Testis (tissue), 3 donors: ENCODE data around the gene UCHL5. TPM values are rescaled to one million over a fixed set of nuclear protein-coding genes. Genes with fewer than 3 reads are reported as not detected.

Source experiments
- DNase-seq: peaks from one replicate; pipeline ENCODE4 v3.0.0-alpha.2; 2019
- H3K27ac ChIP-seq, 2 donors: fragments of 200-600 bp; sonication (generic); one replicate each; pipeline ENCODE4 v1.5.1; 2019
- H3K27me3 ChIP-seq: fragments of 200-600 bp; sonication (generic); one replicate; pipeline ENCODE4 v1.5.1; 2019
- H3K36me3 ChIP-seq: fragments of 200-600 bp; sonication (generic); one replicate; pipeline ENCODE4 v1.5.1; 2017; ENCODE audit warnings: low read depth; ENCODE audit errors: missing control alignments
- H3K4me1 ChIP-seq: fragments of 200-600 bp; sonication (generic); one replicate; pipeline ENCODE4 v1.5.1; 2019
- H3K4me3 ChIP-seq, 2 donors: fragments of 200-600 bp; sonication (generic); one replicate each; pipeline ENCODE4 v1.5.1; 2017 to 2019
- H3K9me3 ChIP-seq: fragments of 200-600 bp; sonication (generic); one replicate; pipeline ENCODE4 v1.5.1; 2017
- POLR2A ChIP-seq: fragments of 450-650 bp; IDR thresholded peaks from one replicate; pipeline ENCODE4 v1.6.1; 2017; ENCODE audit warnings: antibody characterized with exemption, mild to moderate bottlenecking, moderate library complexity
- WGBS, 2 donors: methylation state at CpG; one replicate each; pipeline ENCODE4 v1.1.5; 2018; 5-methylcytosine and 5-hydroxymethylcytosine counted together
- intact Hi-C: fragments of 100-400 bp; cut with DNase I; formaldehyde crosslinking; loops from one replicate; pipeline ENCODE4 v1.15.1; 2023; ENCODE audit warnings: low total_unique reads
- polyA plus RNA-seq: library from polyadenylated mRNA; stranded (reverse); fragments of 350-450 nt; fragmentation: Illumina TruSeq; extraction: RNeasy Lipid Tissue Mini Kit (QIAGEN cat#74804); gene quantifications from one replicate; pipeline ENCODE4 v1.2.3, GENCODE V29; 2014; ENCODE audit warnings: low read depth, low replicate concordance; ENCODE audit not compliant: insufficient read depth
- total RNA-seq, 2 donors: library from RNA; depleted of rRNA; stranded (reverse); fragments of >200 nt; gene quantifications; one replicate each; pipeline ENCODE4 v1.2.3, GENCODE V29; 2016
- TF ChIP-seq, protein P1 (sequence below), 3 experiments: fragments of 450-650 bp in 2 of 3; fragments of 200-600 bp in 1 of 3; sonication (generic) in 1 of 3; IDR thresholded peaks; one replicate each; pipeline ENCODE4 v1.5.1; 2016 to 2019; ENCODE audit warnings: antibody characterized with exemption in 3 of 3, mild to moderate bottlenecking in 2 of 3, moderate library complexity in 1 of 3

UCHL5 gene
- total and polyA plus RNA-seq, 3 donors from 2014 or later = 17.9 to 55.5 (median 38.5) TPM

GRCh38 chr1:192978195-192978710 lies 80.9 kb downstream of the UCHL5 start:
- TF ChIP-seq POLR2A = no peak
- TF ChIP-seq, protein P1, sequence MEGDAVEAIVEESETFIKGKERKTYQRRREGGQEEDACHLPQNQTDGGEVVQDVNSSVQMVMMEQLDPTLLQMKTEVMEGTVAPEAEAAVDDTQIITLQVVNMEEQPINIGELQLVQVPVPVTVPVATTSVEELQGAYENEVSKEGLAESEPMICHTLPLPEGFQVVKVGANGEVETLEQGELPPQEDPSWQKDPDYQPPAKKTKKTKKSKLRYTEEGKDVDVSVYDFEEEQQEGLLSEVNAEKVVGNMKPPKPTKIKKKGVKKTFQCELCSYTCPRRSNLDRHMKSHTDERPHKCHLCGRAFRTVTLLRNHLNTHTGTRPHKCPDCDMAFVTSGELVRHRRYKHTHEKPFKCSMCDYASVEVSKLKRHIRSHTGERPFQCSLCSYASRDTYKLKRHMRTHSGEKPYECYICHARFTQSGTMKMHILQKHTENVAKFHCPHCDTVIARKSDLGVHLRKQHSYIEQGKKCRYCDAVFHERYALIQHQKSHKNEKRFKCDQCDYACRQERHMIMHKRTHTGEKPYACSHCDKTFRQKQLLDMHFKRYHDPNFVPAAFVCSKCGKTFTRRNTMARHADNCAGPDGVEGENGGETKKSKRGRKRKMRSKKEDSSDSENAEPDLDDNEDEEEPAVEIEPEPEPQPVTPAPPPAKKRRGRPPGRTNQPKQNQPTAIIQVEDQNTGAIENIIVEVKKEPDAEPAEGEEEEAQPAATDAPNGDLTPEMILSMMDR (IDR thresholded peaks at IDR 0.05) = no peak
- Histone ChIP-seq H3K4me1 (no peaks in the 10 kb centered on the region), H3K4me3 (no peak overlapping the region), H3K36me3 (no peaks in the 10 kb centered on the region), H3K27me3 (no peaks in the 10 kb centered on the region), H3K9me3 (no peaks in the 10 kb centered on the region), H3K27ac (no peak overlapping the region)
- 63 to 90% methylated on average over 8 of the region's 8 CpGs for WGBS, 2 donors
- intact Hi-C loops = no loop called here
- DNase-seq = no peak

- no peaks in the 10 kb centered on the region for H3K9me3 ChIP-seq
- no peak for DNase-seq
- no peaks in the 10 kb centered on the region for H3K27me3 ChIP-seq
- H3K4me3 ChIP-seq = no peak overlapping the region
- intact Hi-C loops = no loop called here
- WGBS, 2 donors = 60 to 84% methylated on average over 8 of the region's 8 CpGs
- H3K36me3 ChIP-seq = no peaks in the 10 kb centered on the region
- H3K4me1 ChIP-seq = no peaks in the 10 kb centered on the region
- H3K27ac ChIP-seq = no peak overlapping the region
- TF ChIP-seq, protein P1 (IDR thresholded peaks at IDR 0.05) = no peak
- no peak for TF ChIP-seq POLR2A
These were observed 82.0 kb downstream of the UCHL5 start for GRCh38 chr1:192977089-192977706.

- no peak for TF ChIP-seq POLR2A
- H3K4me3 ChIP-seq = no peak overlapping the region
- H3K27me3 ChIP-seq = no peaks in the 10 kb centered on the region
- WGBS, 2 donors = 47 to 65% methylated on average over 2 of the region's 2 CpGs
- intact Hi-C loops = no loop called here
- no peaks in the 10 kb centered on the region for H3K4me1 ChIP-seq
- H3K36me3 ChIP-seq = no peaks in the 10 kb centered on the region
- H3K9me3 ChIP-seq = no peaks in the 10 kb centered on the region
- DNase-seq = no peak
- H3K27ac ChIP-seq = no peak overlapping the region
These were observed 82.6 kb downstream of the UCHL5 start for GRCh38 chr1:192976576-192976975.

DNA sequence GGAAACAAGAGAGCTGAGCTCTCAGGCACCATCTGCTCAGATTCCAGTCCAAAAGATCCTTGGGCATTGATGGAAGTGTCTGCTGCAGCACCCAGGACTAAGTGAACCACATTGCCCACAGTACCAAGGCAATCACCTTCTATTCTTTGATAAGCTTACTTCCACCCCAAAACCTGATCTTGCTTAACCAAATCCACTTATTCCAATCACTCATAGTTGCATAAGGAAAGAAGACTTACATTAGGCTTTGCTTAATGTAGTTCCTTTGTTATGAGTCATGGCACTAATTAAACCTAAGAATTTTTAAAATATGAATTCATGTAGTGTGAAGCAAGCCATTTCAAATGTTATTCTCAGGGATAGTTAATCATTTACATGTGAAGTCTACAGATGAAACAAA lies 84.5 kb downstream of the UCHL5 start:
- H3K9me3 ChIP-seq = no peaks in the 10 kb centered on the region
- no peak for TF ChIP-seq POLR2A
- TF ChIP-seq, protein P1 (IDR thresholded peaks at IDR 0.05) = no peak
- DNase-seq = no peak
- no peaks in the 10 kb centered on the region for H3K36me3 ChIP-seq
- H3K4me3 ChIP-seq = no peak overlapping the region
- H3K4me1 ChIP-seq = no peaks in the 10 kb centered on the region
- intact Hi-C loops = no loop called here
- H3K27me3 ChIP-seq = no peaks in the 10 kb centered on the region
- no peak overlapping the region for H3K27ac ChIP-seq

GRCh38 chr1:192973988-192974387 lies 85.2 kb downstream of the UCHL5 start:
- no peaks in the 10 kb centered on the region for H3K27me3 ChIP-seq
- H3K4me3 ChIP-seq = no peak overlapping the region
- H3K36me3 ChIP-seq = no peaks in the 10 kb centered on the region
- WGBS, 2 donors = 93 to 97% methylated on average over 2 of the region's 2 CpGs
- H3K27ac ChIP-seq = no peak overlapping the region
- no peaks in the 10 kb centered on the region for H3K4me1 ChIP-seq
- TF ChIP-seq, protein P1 (IDR thresholded peaks at IDR 0.05) = no peak
- TF ChIP-seq POLR2A = no peak
- intact Hi-C loops = no loop called here
- no peaks in the 10 kb centered on the region for H3K9me3 ChIP-seq
- DNase-seq = no peak
